ENCODE measurements around the gene DLG1. TPM values are rescaled to one million over a fixed set of nuclear protein-coding genes. Genes with fewer than 3 reads are reported as not detected.

The DLG1 gene
- total RNA-seq, 1 experiment from 2014 or later: 90.2 TPM

DNA sequence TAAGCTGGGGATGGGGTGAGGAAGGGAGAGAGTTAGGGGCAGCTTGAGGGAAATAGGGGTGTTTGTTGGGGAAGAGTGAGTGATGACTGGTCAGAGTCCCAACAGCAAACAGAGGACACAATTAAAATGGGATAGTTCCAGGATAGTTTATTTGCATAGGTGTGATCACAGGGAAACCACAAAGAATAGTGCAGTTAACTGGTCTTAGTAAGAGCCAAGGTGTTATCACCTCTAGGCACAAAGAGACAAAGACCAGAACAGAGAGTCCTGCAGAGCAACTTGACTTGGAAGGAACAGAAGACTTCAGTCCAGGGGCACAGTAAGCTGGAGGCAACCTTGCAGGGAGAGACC, 42.1 kb upstream of the DLG1 start:
- TF ChIP-seq POLR2AphosphoS5 (IDR thresholded peaks at IDR 0.05; ENCODE audit: low read depth, low read length) (no peak), TCF7L2 (IDR thresholded peaks at IDR 0.05; ENCODE audit: low read depth, low read length) (no peak), SIN3A (IDR thresholded peaks at IDR 0.05; ENCODE audit: borderline replicate concordance, insufficient read depth, low read depth, low read length) (no peak), REST (IDR thresholded peaks at IDR 0.05; ENCODE audit: insufficient read depth in 1 of 2, low read depth in 2 of 2, low read length in 1 of 2) (no peak)
- TF ChIP-seq, protein P1, sequence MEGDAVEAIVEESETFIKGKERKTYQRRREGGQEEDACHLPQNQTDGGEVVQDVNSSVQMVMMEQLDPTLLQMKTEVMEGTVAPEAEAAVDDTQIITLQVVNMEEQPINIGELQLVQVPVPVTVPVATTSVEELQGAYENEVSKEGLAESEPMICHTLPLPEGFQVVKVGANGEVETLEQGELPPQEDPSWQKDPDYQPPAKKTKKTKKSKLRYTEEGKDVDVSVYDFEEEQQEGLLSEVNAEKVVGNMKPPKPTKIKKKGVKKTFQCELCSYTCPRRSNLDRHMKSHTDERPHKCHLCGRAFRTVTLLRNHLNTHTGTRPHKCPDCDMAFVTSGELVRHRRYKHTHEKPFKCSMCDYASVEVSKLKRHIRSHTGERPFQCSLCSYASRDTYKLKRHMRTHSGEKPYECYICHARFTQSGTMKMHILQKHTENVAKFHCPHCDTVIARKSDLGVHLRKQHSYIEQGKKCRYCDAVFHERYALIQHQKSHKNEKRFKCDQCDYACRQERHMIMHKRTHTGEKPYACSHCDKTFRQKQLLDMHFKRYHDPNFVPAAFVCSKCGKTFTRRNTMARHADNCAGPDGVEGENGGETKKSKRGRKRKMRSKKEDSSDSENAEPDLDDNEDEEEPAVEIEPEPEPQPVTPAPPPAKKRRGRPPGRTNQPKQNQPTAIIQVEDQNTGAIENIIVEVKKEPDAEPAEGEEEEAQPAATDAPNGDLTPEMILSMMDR (IDR thresholded peaks at IDR 0.05): no peak
- intact Hi-C loops (cut with micrococcal nuclease; ENCODE audit: unreplicated experiment) (no loop called here), in situ Hi-C loops (cut with HindIII; ENCODE audit: low pct_unique_long_range_greater_than_20kb, low sequenced_read_pairs) (no loop called here)
- BruUV-seq (replicated peaks): no TSS peak
- no peaks in the 10 kb centered on the region for H3K36me3 ChIP-seq (ENCODE audit: control insufficient read depth, insufficient read depth, low read length)
- H3K27ac ChIP-seq (ENCODE audit: low read length): no peak overlapping the region
- ATAC-seq (no peak), DNase-seq (ENCODE audit: low read depth, low spot score) (no peak)
- ChIA-PET CTCF (no interaction called here), POLR2A (interaction anchor here (0.6 kb wide), 2 partner anchors 20 to 386 kb away, joined by 3 read pairs; no protein-coding TSS in a partner anchor)
- H3K9me3 ChIP-seq (ENCODE audit: control insufficient read depth, insufficient read depth, low read depth, low read length): no peaks in the 10 kb centered on the region
- H3K27me3 ChIP-seq (ENCODE audit: control insufficient read depth, insufficient read depth, low read length): no peaks in the 10 kb centered on the region
- H3K4me1 ChIP-seq (ENCODE audit: control insufficient read depth, insufficient read depth, low read length): no peaks in the 10 kb centered on the region
- H3K4me3 ChIP-seq (ENCODE audit: low read depth in 2 of 2, low read length in 2 of 2): no peak overlapping the region

DNA sequence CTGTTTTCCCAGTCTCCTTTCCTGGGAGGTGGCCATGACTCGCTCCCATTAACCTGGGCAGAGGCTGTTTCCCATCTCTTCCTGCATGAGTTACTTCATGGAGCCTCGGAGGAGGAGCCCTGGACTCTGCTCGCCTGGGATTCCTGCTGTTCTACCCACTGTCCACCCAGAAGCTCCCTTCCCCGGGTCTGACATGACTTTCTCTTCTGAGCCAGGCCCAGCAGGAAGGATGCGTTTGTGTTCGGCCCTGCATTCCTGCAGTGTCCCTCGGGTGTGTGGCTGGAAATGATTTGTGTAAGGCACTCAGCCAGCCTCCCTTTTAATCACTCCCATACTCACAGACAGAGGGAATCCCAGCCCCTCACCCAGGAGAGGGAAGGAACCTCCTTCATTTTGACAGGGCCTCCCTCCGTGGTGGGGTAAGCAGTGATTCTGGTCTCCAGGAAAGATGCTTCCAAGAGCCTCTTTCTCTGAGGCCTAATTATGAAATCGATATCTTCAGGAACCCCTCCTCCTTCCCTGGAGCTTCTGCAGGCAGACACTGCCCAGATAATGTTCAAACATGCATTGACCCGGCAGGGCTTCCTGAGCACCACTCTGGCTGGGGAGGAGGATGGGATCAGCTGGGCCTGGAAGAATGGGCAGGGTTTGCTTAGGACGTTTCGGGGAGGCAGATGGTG, 41.6 kb upstream of the DLG1 start:
- in situ Hi-C loops (cut with HindIII; ENCODE audit: low pct_unique_long_range_greater_than_20kb, low sequenced_read_pairs) (no loop called here), intact Hi-C loops (cut with micrococcal nuclease; ENCODE audit: unreplicated experiment) (no loop called here)
- Histone ChIP-seq H3K36me3 (ENCODE audit: control insufficient read depth, insufficient read depth, low read length) (no peaks in the 10 kb centered on the region), H3K9me3 (ENCODE audit: control insufficient read depth, insufficient read depth, low read depth, low read length) (no peaks in the 10 kb centered on the region), H3K27me3 (ENCODE audit: control insufficient read depth, insufficient read depth, low read length) (no peaks in the 10 kb centered on the region), H3K4me3 (ENCODE audit: low read depth in 2 of 2, low read length in 2 of 2) (no peak overlapping the region), H3K4me1 (ENCODE audit: control insufficient read depth, insufficient read depth, low read length) (no peaks in the 10 kb centered on the region), H3K27ac (ENCODE audit: low read length) (no peak overlapping the region)
- ChIA-PET CTCF (no interaction called here), POLR2A (interaction anchor here (0.6 kb wide), 2 partner anchors 20 to 387 kb away, joined by 3 read pairs; no protein-coding TSS in a partner anchor)
- BruUV-seq (replicated peaks): no TSS peak
- ATAC-seq (no peak), DNase-seq (ENCODE audit: low read depth, low spot score) (no peak)
- TF ChIP-seq POLR2AphosphoS5 (IDR thresholded peaks at IDR 0.05; ENCODE audit: low read depth, low read length): no peak
- no peak for TF ChIP-seq SIN3A (IDR thresholded peaks at IDR 0.05; ENCODE audit: borderline replicate concordance, insufficient read depth, low read depth, low read length)
- TF ChIP-seq REST (IDR thresholded peaks at IDR 0.05; ENCODE audit: insufficient read depth in 1 of 2, low read depth in 2 of 2, low read length in 1 of 2): no peak
- TF ChIP-seq TCF7L2 (IDR thresholded peaks at IDR 0.05; ENCODE audit: low read depth, low read length): no peak
- TF ChIP-seq, protein P1 (IDR thresholded peaks at IDR 0.05): no peak
